ENCODE measurements around the gene HABP4. TPM values are rescaled to one million over a fixed set of nuclear protein-coding genes. Genes with fewer than 3 reads are reported as not detected.
A peak's percentile ranks its signal among the peaks of the same experiment; 100 is the strongest.

The HABP4 gene
- total and polyA plus RNA-seq, 9 of the 15 experiments (the other 6 are each of a cell fraction or from before 2014, with no cell fraction given) = 0.38 to 2.4 (median 1.9) TPM

DNA sequence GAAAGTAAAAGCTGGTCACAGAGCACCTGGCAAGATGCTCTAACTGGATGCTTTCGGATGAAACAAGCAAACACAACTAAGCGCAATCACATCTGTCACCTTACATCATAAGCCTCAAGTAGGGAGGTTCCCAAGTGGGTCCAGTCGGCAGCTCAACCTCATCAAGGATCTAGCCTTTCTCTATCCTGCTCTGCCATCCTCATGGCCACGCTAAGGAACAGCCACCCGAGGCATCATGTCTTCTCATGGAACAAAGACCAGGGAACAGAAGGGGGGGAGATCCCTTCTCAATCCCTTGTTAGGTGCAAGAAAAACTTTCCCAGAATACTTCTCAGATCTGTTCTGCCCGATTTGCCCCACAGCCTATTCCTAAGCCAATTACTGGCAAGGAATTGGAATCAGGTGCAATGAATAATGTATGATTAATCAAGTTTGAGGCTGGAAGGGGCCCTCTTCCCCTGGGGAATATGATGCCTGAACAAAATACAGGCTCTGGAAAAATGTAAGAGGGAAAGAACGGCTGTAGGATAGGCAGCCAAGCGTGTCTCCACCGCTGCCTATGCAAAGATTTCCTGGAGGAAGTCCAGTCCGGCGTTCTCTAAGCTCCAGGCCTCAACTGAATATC lies 1.3 kb upstream of the HABP4 start (continued):
- TF ChIP-seq, protein P1, sequence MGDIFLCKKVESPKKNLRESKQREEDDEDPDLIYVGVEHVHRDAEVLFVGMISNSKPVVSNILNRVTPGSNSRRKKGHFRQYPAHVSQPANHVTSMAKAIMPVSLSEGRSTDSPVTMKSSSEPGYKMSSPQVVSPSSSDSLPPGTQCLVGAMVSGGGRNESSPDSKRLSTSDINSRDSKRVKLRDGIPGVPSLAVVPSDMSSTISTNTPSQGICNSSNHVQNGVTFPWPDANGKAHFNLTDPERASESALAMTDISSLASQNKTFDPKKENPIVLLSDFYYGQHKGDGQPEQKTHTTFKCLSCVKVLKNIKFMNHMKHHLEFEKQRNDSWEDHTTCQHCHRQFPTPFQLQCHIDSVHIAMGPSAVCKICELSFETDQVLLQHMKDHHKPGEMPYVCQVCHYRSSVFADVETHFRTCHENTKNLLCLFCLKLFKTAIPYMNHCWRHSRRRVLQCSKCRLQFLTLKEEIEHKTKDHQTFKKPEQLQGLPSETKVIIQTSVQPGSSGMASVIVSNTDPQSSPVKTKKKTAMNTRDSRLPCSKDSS (IDR thresholded peaks at IDR 0.05; ENCODE audit: low read depth, partially characterized antibody) = no peak

DNA sequence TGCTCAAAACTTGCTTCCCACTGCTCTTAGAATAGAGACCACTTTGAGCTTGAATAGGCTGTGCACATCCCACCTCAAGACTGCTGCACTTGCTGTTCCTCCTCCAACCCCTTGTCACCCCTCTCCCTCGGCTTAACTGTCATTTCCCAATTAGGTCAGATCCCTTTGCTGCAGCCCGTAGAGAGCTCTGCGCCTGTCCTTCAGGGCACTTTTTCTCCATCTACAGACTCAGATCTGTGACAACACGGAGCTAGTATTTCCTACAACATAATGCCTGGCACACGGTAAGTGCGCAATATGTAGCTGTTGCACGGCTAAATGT lies 485 bp upstream of the HABP4 start:
- DNase-seq (ENCODE audit: extremely low read depth in 1 of 4, low spot score in 3 of 4) = no peak
- no peaks in the 10 kb centered on the region for H3K9me3 ChIP-seq (replicated peaks; ENCODE audit: control insufficient read depth, insufficient read depth, low read depth, low read length)
- no TSS peak for BruUV-seq (replicated peaks)
- H3K79me2 ChIP-seq (ENCODE audit: control insufficient read depth, insufficient read depth, low read length) = no peaks in the 10 kb centered on the region; the same call in 2 of the 3 replicates
- H2AFZ ChIP-seq (ENCODE audit: low read depth, low read length) = peak overlapping the region; percentile 95
- 3% methylated on average over 7 of the region's 7 CpGs for WGBS (ENCODE audit: insufficient coverage, low coverage, missing lambda C conversion rate)
- peak overlapping the region; percentile 97 for H3K4me2 ChIP-seq (ENCODE audit: insufficient read depth, low read length)
- ChIA-PET POLR2A (interaction anchor here (0.5 to 1.8 kb wide), 7 partner anchors 7 to 276 kb away, joined by 3 to 9 read pairs (median 5); no protein-coding TSS in a partner anchor), CTCF (ENCODE audit: low intra/inter-chr PET ratio) (no interaction called here)
- no peak overlapping the region for H3K27ac ChIP-seq (ENCODE audit: extremely low read depth, low read depth, low read length)
- no peak for FAIRE-seq
- H3K9me1 ChIP-seq (ENCODE audit: control insufficient read depth, insufficient read depth, low read length) = no peaks in the 10 kb centered on the region
- 0 out of 4 replicates have a peak overlapping the region, but pooled peaks of 1 of the 2 experiments have one; percentile 14 for H3K9ac ChIP-seq (ENCODE audit: insufficient read depth in 1 of 2, low read depth in 2 of 2, low read length in 2 of 2)
- no peak for TF ChIP-seq ZNF668 (CRISPR knock-in tag; IDR thresholded peaks at IDR 0.05)
- TF ChIP-seq SMAD4 (CRISPR knock-in tag; conservative IDR thresholded peaks at IDR 0.05) = no peak
- no peak for TF ChIP-seq THRAP3 (IDR thresholded peaks at IDR 0.05; ENCODE audit: borderline replicate concordance)
- TF ChIP-seq ZKSCAN1 (IDR thresholded peaks at IDR 0.05; ENCODE audit: low read depth, low read length) = no peak
- no peak for TF ChIP-seq SMARCA4 (IDR thresholded peaks at IDR 0.05)
- no peak for TF ChIP-seq GATAD2B (IDR thresholded peaks at IDR 0.05; ENCODE audit: borderline replicate concordance)
- TF ChIP-seq, protein P2, sequence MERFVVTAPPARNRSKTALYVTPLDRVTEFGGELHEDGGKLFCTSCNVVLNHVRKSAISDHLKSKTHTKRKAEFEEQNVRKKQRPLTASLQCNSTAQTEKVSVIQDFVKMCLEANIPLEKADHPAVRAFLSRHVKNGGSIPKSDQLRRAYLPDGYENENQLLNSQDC (CRISPR knock-in tag; IDR thresholded peaks at IDR 0.05) = no peak
- no peak for TF ChIP-seq MYC (IDR thresholded peaks at IDR 0.05; ENCODE audit: low read depth, low read length)
- TF ChIP-seq MYC (CRISPR knock-in tag; IDR thresholded peaks at IDR 0.05; ENCODE audit: borderline replicate concordance, low read depth) = no peak
- TF ChIP-seq, protein P3, sequence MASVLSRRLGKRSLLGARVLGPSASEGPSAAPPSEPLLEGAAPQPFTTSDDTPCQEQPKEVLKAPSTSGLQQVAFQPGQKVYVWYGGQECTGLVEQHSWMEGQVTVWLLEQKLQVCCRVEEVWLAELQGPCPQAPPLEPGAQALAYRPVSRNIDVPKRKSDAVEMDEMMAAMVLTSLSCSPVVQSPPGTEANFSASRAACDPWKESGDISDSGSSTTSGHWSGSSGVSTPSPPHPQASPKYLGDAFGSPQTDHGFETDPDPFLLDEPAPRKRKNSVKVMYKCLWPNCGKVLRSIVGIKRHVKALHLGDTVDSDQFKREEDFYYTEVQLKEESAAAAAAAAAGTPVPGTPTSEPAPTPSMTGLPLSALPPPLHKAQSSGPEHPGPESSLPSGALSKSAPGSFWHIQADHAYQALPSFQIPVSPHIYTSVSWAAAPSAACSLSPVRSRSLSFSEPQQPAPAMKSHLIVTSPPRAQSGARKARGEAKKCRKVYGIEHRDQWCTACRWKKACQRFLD (CRISPR knock-in tag; IDR thresholded peaks at IDR 0.05) = no peak
- no peak for TF ChIP-seq ZNF589 (CRISPR knock-in tag; IDR thresholded peaks at IDR 0.05; ENCODE audit: low read depth)
- TF ChIP-seq ZNF785 (CRISPR knock-in tag; IDR thresholded peaks at IDR 0.05) = no peak
- peaks cover 2 to 18% of the 10 kb centered on the region in 2 experiments; a peak in 3 of 5 replicates for H3K4me1 ChIP-seq (replicated peaks in 1 of 2; ENCODE audit: control insufficient read depth in 2 of 2, insufficient read depth in 2 of 2, low read length in 2 of 2)
- intact Hi-C loops (cut with micrococcal nuclease) (loop anchor here (10.0 kb wide), 2 partner anchors 125 to 655 kb away; no protein-coding TSS in a partner anchor), in situ Hi-C loops (cut with MboI) (loop anchor here (25.0 kb wide), 1 partner anchor 213 kb away; the partner anchor contains the start of gene PRXL2C)
- H4K20me1 ChIP-seq (replicated peaks; ENCODE audit: control insufficient read depth, insufficient read depth, low read length) = no peaks in the 10 kb centered on the region
- peak overlapping the region; percentile 58 for H3K4me3 ChIP-seq
- peak; percentile 16 for ATAC-seq
- peaks cover 2 to 14% of the 10 kb centered on the region in 2 experiments; a peak in 2 of 5 replicates for H3K27me3 ChIP-seq (ENCODE audit: control insufficient read depth in 2 of 2, insufficient read depth in 2 of 2, low read length in 2 of 2)
- no peaks in the 10 kb centered on the region for H3K36me3 ChIP-seq (ENCODE audit: control insufficient read depth, insufficient read depth, low read length)
